ENCODE results near the gene CASTOR1. TPM values are rescaled to one million over a fixed set of nuclear protein-coding genes. Genes with fewer than 3 reads are reported as not detected.

The CASTOR1 gene
- total RNA-seq, 2 experiments from 2014 or later: 4.5 to 9.1 TPM

DNA sequence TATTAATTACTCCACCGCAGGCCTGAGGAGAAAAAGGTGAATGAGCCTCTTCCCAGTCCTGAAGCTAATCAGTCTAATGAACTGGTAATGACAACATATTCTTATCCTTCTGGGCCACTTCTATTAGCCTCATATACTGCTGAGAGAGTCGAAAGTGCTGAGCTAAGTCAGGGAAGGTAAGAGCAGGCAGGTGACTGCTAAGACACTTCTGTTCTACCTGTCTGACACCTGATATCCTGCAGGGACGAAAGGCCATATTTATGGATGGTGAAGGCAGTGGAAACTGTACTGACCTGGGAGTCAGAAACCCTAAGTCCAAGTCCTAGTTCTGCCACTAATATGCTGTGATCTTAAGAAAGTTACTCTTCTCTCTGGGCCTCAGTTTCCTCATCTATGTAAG is 33.9 kb upstream of the CASTOR1 start:
- Histone ChIP-seq H3K4me1 (ENCODE audit: insufficient read depth, low read length, poor library complexity, severe bottlenecking) (peaks cover 33% of the 10 kb centered on the region), H3K79me2 (ENCODE audit: insufficient read depth, low read depth, low read length) (no peaks in the 10 kb centered on the region), H2AFZ (ENCODE audit: low read length) (no peak overlapping the region), H3K9me3 (ENCODE audit: low read length) (no peaks in the 10 kb centered on the region), H3K27ac (ENCODE audit: low read depth, low read length, poor library complexity, severe bottlenecking) (no peak overlapping the region), H4K20me1 (ENCODE audit: insufficient read depth, low read length) (no peaks in the 10 kb centered on the region), H3K4me2 (ENCODE audit: low read length) (no peak overlapping the region), H3K36me3 (ENCODE audit: insufficient read depth, low read length) (no peaks in the 10 kb centered on the region), H3K4me3 (ENCODE audit: low read depth, low read length, poor library complexity, severe bottlenecking) (no peak overlapping the region), H3K9me2 (ENCODE audit: insufficient read depth, low read length) (no peaks in the 10 kb centered on the region)
- CTCF ChIA-PET (ENCODE audit: unreplicated experiment): interaction anchor here (0.9 kb wide), 1 partner anchor 35 kb away, joined by 3 read pairs; no protein-coding TSS in a partner anchor
- no peak for DNase-seq (ENCODE audit: low spot score)
- TF ChIP-seq, protein P1, sequence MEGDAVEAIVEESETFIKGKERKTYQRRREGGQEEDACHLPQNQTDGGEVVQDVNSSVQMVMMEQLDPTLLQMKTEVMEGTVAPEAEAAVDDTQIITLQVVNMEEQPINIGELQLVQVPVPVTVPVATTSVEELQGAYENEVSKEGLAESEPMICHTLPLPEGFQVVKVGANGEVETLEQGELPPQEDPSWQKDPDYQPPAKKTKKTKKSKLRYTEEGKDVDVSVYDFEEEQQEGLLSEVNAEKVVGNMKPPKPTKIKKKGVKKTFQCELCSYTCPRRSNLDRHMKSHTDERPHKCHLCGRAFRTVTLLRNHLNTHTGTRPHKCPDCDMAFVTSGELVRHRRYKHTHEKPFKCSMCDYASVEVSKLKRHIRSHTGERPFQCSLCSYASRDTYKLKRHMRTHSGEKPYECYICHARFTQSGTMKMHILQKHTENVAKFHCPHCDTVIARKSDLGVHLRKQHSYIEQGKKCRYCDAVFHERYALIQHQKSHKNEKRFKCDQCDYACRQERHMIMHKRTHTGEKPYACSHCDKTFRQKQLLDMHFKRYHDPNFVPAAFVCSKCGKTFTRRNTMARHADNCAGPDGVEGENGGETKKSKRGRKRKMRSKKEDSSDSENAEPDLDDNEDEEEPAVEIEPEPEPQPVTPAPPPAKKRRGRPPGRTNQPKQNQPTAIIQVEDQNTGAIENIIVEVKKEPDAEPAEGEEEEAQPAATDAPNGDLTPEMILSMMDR (conservative IDR thresholded peaks at IDR 0.05; ENCODE audit: low read length): no peak
- no peak for TF ChIP-seq EZH2phosphoT487 (IDR thresholded peaks at IDR 0.05; ENCODE audit: borderline replicate concordance, low read depth, low read length)
- no TSS peak for BruUV-seq (replicated peaks)
- POLR2A ChIA-PET: interaction anchor here (0.6 to 1.4 kb wide), 3 partner anchors 10 to 16 kb away, joined by 3 to 7 read pairs (median 3); no protein-coding TSS in a partner anchor
- intact Hi-C loops (cut with micrococcal nuclease; ENCODE audit: unreplicated experiment): no loop called here

DNA sequence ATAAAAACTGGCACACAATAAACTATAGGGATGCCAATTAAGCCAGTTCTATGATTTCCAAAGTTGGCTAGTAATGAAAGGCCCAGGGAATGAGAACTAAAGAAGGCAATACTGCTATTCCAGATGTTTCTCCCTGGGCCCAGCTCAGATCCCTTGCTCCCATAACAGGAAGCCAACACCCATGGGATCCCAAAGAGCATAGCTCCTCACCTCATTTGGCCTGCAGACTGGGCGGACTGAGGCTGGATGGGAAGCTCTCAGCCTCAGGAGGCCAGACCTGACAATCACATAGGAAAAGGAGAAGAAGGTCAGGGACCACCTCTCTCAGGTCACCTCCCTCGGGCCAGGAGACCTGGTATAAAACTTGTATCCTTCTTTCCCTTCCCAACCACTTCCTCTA is 32.2 kb upstream of the CASTOR1 start:
- H3K36me3 ChIP-seq (ENCODE audit: insufficient read depth, low read length): no peaks in the 10 kb centered on the region
- no peak overlapping the region for H3K27ac ChIP-seq (ENCODE audit: low read depth, low read length, poor library complexity, severe bottlenecking)
- no peak for DNase-seq (ENCODE audit: low spot score)
- intact Hi-C loops (cut with micrococcal nuclease; ENCODE audit: unreplicated experiment): no loop called here
- H3K4me2 ChIP-seq (ENCODE audit: low read length): no peak overlapping the region
- H2AFZ ChIP-seq (ENCODE audit: low read length): no peak overlapping the region
- CTCF ChIA-PET (ENCODE audit: unreplicated experiment): no interaction called here
- no peaks in the 10 kb centered on the region for H3K9me2 ChIP-seq (ENCODE audit: insufficient read depth, low read length)
- no peak for TF ChIP-seq EZH2phosphoT487 (IDR thresholded peaks at IDR 0.05; ENCODE audit: borderline replicate concordance, low read depth, low read length)
- TF ChIP-seq, protein P1 (conservative IDR thresholded peaks at IDR 0.05; ENCODE audit: low read length): no peak
- no peaks in the 10 kb centered on the region for H4K20me1 ChIP-seq (ENCODE audit: insufficient read depth, low read length)
- no peaks in the 10 kb centered on the region for H3K79me2 ChIP-seq (ENCODE audit: insufficient read depth, low read depth, low read length)
- no peak overlapping the region for H3K4me3 ChIP-seq (ENCODE audit: low read depth, low read length, poor library complexity, severe bottlenecking)
- no TSS peak for BruUV-seq (replicated peaks)
- no peaks in the 10 kb centered on the region for H3K9me3 ChIP-seq (ENCODE audit: low read length)
- POLR2A ChIA-PET: no interaction called here
- peaks cover 22% of the 10 kb centered on the region for H3K4me1 ChIP-seq (ENCODE audit: insufficient read depth, low read length, poor library complexity, severe bottlenecking)

DNA sequence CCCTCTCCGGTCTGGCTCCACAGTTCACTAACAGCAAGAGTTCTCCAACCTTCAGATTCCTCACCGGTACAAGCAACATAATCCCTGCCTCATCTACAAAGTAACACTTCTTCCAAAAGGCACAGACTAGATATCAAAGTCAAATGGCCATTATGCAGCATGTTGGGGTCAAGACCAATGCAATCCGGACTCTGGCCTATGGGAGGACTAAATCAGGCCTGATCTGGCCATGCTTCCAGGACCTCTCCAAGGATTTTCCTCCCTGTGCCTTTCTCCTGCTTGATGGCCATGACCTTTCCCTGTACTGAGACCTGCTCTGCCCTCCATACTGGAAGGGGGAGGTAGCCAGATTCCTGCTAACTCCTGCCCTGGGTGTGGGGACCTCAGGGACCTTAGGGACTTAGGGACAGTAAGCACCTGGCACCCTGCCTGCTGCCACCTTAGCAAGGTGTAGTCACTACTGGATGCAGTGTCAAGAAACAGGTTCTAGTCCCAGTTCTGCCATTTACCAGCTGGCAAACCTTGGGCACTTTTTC is 30.8 kb upstream of the CASTOR1 start:
- Histone ChIP-seq H3K27ac (ENCODE audit: low read depth, low read length, poor library complexity, severe bottlenecking) (no peak overlapping the region), H3K79me2 (ENCODE audit: insufficient read depth, low read depth, low read length) (no peaks in the 10 kb centered on the region), H3K4me1 (ENCODE audit: insufficient read depth, low read length, poor library complexity, severe bottlenecking) (peaks cover 11% of the 10 kb centered on the region), H3K9me3 (ENCODE audit: low read length) (no peaks in the 10 kb centered on the region), H3K36me3 (ENCODE audit: insufficient read depth, low read length) (no peaks in the 10 kb centered on the region), H2AFZ (ENCODE audit: low read length) (no peak overlapping the region), H3K4me3 (ENCODE audit: low read depth, low read length, poor library complexity, severe bottlenecking) (no peak overlapping the region), H3K9me2 (ENCODE audit: insufficient read depth, low read length) (no peaks in the 10 kb centered on the region), H3K4me2 (ENCODE audit: low read length) (no peak overlapping the region), H4K20me1 (ENCODE audit: insufficient read depth, low read length) (no peaks in the 10 kb centered on the region)
- no peak for DNase-seq (ENCODE audit: low spot score)
- CTCF ChIA-PET (ENCODE audit: unreplicated experiment): no interaction called here
- BruUV-seq (replicated peaks): no TSS peak
- POLR2A ChIA-PET: no interaction called here
- intact Hi-C loops (cut with micrococcal nuclease; ENCODE audit: unreplicated experiment): no loop called here
- TF ChIP-seq, protein P1 (conservative IDR thresholded peaks at IDR 0.05; ENCODE audit: low read length): no peak
- no peak for TF ChIP-seq EZH2phosphoT487 (IDR thresholded peaks at IDR 0.05; ENCODE audit: borderline replicate concordance, low read depth, low read length)

All from OCI-LY7 (cell line).